Activated CD4-positive, alpha-beta T cell treated with anti-CD3 and anti-CD28 coated beads for 24 hours (primary cell): Measurements from ENCODE around the gene PALLD.

Source experiments
- DNase-seq, 2 donors: peaks; one replicate each; pipeline ENCODE4 v3.0.0-alpha.2; 2020; ENCODE audit warnings: low read depth in 2 of 2

Gene PALLD

GRCh38 chr4:168527560-168527959, 30.7 kb downstream of the PALLD start:
- no peak for DNase-seq

- no peak for DNase-seq
Observed at GRCh38 chr4:168528131-168528949, 31.5 kb downstream of the PALLD start.

- no peak for DNase-seq
Observed at GRCh38 chr4:168529257-168529656, 32.4 kb downstream of the PALLD start.

- DNase-seq, result no peak
Observed at GRCh38 chr4:168531305-168531704, 34.5 kb downstream of the PALLD start.

- no peak for DNase-seq
Observed at GRCh38 chr4:168534535-168534934, 37.7 kb downstream of the PALLD start.

GRCh38 chr4:168535689-168536088, 38.8 kb downstream of the PALLD start:
- no peak for DNase-seq

GRCh38 chr4:168536448-168536847, 39.6 kb downstream of the PALLD start:
- DNase-seq, result no peak

GRCh38 chr4:168537086-168537485, 40.2 kb downstream of the PALLD start:
- DNase-seq, result no peak

- no peak for DNase-seq
Observed at GRCh38 chr4:168537571-168537970, 40.7 kb downstream of the PALLD start.

- DNase-seq, result no peak
Observed at GRCh38 chr4:168538632-168539031, 41.8 kb downstream of the PALLD start.

GRCh38 chr4:168540086-168540485, 43.2 kb downstream of the PALLD start:
- DNase-seq, result no peak

GRCh38 chr4:168540503-168541265, 43.8 kb downstream of the PALLD start:
- DNase-seq, result no peak

GRCh38 chr4:168541266-168541953, 44.6 kb downstream of the PALLD start:
- DNase-seq, result no peak

GRCh38 chr4:168549143-168549542, 52.3 kb downstream of the PALLD start:
- no peak for DNase-seq

- DNase-seq, result no peak
Observed at GRCh38 chr4:168550064-168550766, 53.4 kb downstream of the PALLD start.

GRCh38 chr4:168551211-168551610, 54.4 kb downstream of the PALLD start:
- DNase-seq, result no peak

GRCh38 chr4:168551945-168552695, 55.3 kb downstream of the PALLD start:
- DNase-seq, result no peak

- DNase-seq, result no peak
Observed at GRCh38 chr4:168553714-168554370, 57.0 kb downstream of the PALLD start.

GRCh38 chr4:168555437-168555836, 58.6 kb downstream of the PALLD start:
- no peak for DNase-seq

- no peak for DNase-seq
Observed at GRCh38 chr4:168557658-168558057, 60.8 kb downstream of the PALLD start.

GRCh38 chr4:168558599-168558998, 61.7 kb downstream of the PALLD start:
- DNase-seq, result no peak
